Measurements from ENCODE around the gene OPN1MW.
"Not testable (repeated sequence)": the region's sequence is repeated elsewhere in the genome, so short reads cannot be mapped to it uniquely, and the experiment has no call there.

The OPN1MW gene

GRCh38 chrX:154182296-154182695, at the start of gene OPN1MW:
OPN1MW (plus strand) TSS chrX:154182596; CDS start chrX:154182678, 82 bp downstream.
- DNase-seq; intact Hi-C loops (cut with DNase I): not testable (repeated sequence)

GRCh38 chrX:154135458-154136229, 46.8 kb upstream of the OPN1MW start:
- peak in 1 of 42 donors; percentile 7 for DNase-seq
- intact Hi-C loops (cut with DNase I), result no loop called here

GRCh38 chrX:154136627-154137161, 45.7 kb upstream of the OPN1MW start:
- DNase-seq, result peak in 41 of 42 donors; percentile 17 to 84 (median 58)
- intact Hi-C loops (cut with DNase I), result no loop called here

- intact Hi-C loops (cut with DNase I), result no loop called here
- no peak for DNase-seq
Measured at GRCh38 chrX:154138857-154139256, 43.5 kb upstream of the OPN1MW start.

GRCh38 chrX:154140206-154140605, 42.2 kb upstream of the OPN1MW start:
- intact Hi-C loops (cut with DNase I), result no loop called here
- no peak for DNase-seq

- intact Hi-C loops (cut with DNase I), result no loop called here
- no peak for DNase-seq
Measured at GRCh38 chrX:154140742-154141141, 41.7 kb upstream of the OPN1MW start.

GRCh38 chrX:154142386-154142785, 40.0 kb upstream of the OPN1MW start:
- intact Hi-C loops (cut with DNase I), result no loop called here
- no peak for DNase-seq

GRCh38 chrX:154142950-154143745, 39.2 kb upstream of the OPN1MW start:
- intact Hi-C loops (cut with DNase I), result no loop called here
- DNase-seq, result no peak

GRCh38 chrX:154144010-154144409, 38.4 kb upstream of the OPN1MW start, which contains the start of gene OPN1LW:
OPN1LW (plus strand) TSS chrX:154144243; CDS start chrX:154144284, 41 bp downstream.
- DNase-seq; intact Hi-C loops (cut with DNase I): not testable (repeated sequence)

- intact Hi-C loops (cut with DNase I); DNase-seq: not testable (repeated sequence)
Measured at GRCh38 chrX:154151030-154151429, 31.4 kb upstream of the OPN1MW start.

GRCh38 chrX:154156221-154156620, 26.2 kb upstream of the OPN1MW start:
- DNase-seq; intact Hi-C loops (cut with DNase I): not testable (repeated sequence)

- intact Hi-C loops (cut with DNase I); DNase-seq: not testable (repeated sequence)
Measured at GRCh38 chrX:154157207-154157606, 25.2 kb upstream of the OPN1MW start.

- DNase-seq; intact Hi-C loops (cut with DNase I): not testable (repeated sequence)
Measured at GRCh38 chrX:154159345-154159744, 23.1 kb upstream of the OPN1MW start.

GRCh38 chrX:154164902-154165301, 17.5 kb upstream of the OPN1MW start:
- intact Hi-C loops (cut with DNase I); DNase-seq: not testable (repeated sequence)

GRCh38 chrX:154168384-154168783, 14.0 kb upstream of the OPN1MW start:
- intact Hi-C loops (cut with DNase I); DNase-seq: not testable (repeated sequence)

- DNase-seq; intact Hi-C loops (cut with DNase I): not testable (repeated sequence)
Measured at GRCh38 chrX:154172535-154172943, 9.9 kb upstream of the OPN1MW start.

GRCh38 chrX:154174356-154174755, 8.0 kb upstream of the OPN1MW start:
- DNase-seq; intact Hi-C loops (cut with DNase I): not testable (repeated sequence)

GRCh38 chrX:154183794-154184193, 1.4 kb downstream of the OPN1MW start:
- DNase-seq; intact Hi-C loops (cut with DNase I): not testable (repeated sequence)

GRCh38 chrX:154192846-154193245, 10.4 kb downstream of the OPN1MW start:
- DNase-seq; intact Hi-C loops (cut with DNase I): not testable (repeated sequence)

- intact Hi-C loops (cut with DNase I); DNase-seq: not testable (repeated sequence)
Measured at GRCh38 chrX:154194316-154194715, 11.9 kb downstream of the OPN1MW start.

All from head of caudate nucleus (tissue), 42 donors.